NCI-H524 (cell line): Measurements from ENCODE around the gene NHSL1.
A peak's percentile ranks its signal among the peaks of the same experiment; 100 is the strongest.

ENCODE experiments used
- DNase-seq, 2 experiments: peaks; one replicate each; lab custom pipeline; 2025; lab: John Stamatoyannopoulos, UW

The NHSL1 gene, protein sequence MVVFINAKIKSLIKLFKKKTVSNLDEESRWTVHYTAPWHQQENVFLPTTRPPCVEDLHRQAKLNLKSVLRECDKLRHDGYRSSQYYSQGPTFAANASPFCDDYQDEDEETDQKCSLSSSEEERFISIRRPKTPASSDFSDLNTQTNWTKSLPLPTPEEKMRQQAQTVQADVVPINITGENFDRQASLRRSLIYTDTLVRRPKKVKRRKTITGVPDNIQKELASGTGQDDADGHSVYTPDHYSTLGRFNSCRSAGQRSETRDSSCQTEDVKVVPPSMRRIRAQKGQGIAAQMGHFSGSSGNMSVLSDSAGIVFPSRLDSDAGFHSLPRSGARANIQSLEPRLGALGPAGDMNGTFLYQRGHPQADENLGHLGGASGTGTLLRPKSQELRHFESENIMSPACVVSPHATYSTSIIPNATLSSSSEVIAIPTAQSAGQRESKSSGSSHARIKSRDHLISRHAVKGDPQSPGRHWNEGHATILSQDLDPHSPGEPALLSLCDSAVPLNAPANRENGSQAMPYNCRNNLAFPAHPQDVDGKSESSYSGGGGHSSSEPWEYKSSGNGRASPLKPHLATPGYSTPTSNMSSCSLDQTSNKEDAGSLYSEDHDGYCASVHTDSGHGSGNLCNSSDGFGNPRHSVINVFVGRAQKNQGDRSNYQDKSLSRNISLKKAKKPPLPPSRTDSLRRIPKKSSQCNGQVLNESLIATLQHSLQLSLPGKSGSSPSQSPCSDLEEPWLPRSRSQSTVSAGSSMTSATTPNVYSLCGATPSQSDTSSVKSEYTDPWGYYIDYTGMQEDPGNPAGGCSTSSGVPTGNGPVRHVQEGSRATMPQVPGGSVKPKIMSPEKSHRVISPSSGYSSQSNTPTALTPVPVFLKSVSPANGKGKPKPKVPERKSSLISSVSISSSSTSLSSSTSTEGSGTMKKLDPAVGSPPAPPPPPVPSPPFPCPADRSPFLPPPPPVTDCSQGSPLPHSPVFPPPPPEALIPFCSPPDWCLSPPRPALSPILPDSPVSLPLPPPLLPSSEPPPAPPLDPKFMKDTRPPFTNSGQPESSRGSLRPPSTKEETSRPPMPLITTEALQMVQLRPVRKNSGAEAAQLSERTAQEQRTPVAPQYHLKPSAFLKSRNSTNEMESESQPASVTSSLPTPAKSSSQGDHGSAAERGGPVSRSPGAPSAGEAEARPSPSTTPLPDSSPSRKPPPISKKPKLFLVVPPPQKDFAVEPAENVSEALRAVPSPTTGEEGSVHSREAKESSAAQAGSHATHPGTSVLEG (N-terminal part only)

DNA sequence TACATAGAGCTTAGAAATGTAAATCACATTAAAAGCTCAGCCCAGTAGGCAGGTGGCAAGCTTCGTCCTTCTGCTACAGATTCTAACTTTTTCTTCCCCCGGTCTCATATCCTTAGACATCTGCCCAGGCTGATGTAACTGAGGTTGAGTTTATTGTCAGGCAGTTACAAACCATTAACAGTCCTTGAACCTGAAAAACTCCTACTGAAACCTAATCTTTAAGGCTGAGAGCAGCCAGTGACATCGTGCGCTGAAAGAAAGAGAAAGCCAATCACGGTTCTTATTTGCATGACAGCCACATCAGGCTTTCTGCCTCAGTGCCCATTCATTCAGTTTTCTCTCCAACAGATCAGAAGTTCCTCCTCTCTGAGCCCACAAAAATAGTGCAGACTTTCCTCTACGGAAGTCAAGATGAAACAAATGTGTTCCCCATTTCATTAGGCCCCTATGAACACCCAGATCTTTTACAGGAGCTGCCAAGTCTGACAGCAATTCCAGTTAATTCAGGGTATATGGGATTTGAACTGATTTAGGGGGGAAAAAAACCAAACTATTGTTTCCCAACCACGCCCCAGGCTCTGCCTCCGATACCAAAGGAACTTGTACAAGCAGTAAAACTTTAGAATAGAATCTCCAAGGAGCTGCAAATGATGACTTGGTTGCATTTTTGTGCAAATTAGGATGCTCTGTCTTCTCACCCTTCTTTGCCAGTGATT is at the start of gene NHSL1:
Gene NHSL1 (minus strand): TSS at position 192 of the 716 bp plus-strand sequence. CDS start 204 bp downstream, outside the sequence.
- peak; percentile 90 to 96 for DNase-seq

DNA sequence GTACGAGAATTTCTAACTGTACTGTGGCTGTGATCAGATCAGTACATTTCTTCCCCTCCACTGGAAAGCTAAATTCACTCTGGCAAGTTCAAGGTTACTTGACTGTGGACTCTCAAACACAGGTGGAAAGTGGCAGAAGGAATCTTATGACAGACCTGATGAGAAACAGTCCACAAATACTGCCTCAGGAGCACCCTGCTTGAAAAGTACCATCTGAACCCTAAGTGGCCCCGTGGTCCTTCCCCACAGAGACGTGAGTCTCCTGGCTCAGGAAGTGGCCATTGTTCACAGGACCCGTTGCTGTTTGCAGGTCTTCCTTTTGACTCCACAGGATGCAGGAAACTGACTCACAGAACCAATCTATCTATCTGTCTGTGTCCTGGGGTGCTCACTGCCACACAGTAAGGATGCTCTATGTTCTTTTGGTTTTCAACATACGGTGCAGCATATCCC is 47.5 kb upstream of the NHSL1 start:
- no peak for DNase-seq

DNA sequence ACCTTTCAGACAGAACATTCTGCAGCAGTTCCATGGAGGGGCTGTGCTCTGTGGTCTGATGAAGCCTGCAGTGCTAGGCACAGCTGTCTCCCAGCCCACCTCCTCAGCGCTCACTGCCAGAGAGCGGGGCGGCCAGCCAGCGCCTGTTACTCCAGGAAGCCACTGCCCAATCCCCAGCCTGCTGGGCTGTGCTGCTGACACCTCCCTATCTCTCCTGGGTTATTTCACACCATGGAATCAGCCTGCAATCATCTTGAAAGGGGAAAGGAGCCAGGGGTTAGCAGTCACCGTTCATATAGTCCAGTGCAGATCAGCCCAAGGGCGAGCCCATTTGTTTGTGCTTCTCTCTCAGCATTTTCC is 46.3 kb upstream of the NHSL1 start:
- no peak for DNase-seq

DNA sequence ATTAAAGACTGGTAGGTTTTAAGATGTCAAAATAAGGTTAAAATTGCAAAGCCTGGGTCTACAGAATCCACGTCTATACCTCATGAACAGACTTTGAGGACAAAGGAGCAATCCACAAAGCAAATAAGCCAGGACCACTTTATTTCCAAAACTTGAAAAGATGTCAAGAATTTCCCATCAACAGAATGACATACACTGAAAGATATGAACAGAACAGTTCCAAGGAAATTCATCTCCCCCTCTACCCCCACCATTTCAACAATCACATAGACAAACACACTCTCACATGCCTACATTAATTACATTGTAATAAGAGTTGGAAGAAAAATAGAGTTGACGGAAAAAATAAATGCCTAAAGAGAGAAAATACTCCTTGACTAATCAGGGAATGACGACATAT is 45.2 kb upstream of the NHSL1 start:
- no peak for DNase-seq

DNA sequence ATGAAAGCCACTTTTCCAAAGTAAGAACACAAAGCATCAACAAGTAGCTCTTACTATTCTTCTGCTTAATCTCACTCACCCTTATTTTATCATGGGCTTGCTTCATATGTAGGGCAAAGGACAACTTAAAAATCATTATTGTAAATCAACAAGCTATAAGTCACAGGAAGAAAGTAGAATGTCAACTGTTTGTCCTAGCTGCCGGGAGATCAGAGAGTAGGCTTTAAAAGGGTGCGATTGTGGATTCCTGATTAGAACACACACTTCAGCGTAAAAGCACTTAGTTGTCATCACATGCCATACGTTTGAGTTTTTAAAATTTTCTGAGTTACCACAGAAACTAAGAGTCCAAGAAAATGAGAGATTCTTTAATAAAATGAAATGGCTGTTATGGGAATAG is 44.4 kb upstream of the NHSL1 start:
- no peak for DNase-seq

DNA sequence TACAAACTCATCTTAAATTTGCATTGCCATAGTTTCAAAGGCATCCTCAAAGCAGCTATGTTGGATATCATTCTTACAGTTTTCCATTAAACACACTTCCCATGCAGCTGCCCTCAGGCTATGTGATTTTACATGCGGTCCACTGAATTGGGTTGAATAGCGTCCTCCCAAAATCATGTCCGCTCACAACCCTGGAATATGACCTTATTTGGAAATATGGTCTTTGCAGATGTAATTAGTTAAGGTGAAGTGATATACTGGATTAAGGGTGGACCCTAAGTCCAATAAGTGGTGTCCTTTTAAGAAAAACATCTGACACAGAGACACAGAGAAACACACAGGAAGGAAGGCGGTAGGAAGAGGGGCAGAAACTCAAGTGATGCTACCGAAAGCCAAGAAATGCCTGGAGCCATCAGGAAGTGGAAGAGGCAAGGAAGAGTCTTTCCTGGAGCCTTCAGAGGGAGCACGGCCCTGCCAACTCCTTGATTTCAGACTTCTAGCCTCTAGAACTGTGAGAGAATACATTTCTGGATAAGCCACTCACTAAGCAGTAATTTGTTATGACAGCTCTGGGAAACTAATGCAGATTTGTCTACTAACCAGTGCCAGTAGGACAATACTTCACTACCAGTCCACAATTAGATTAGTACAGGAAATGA is 42.7 kb upstream of the NHSL1 start:
- DNase-seq = no peak

DNA sequence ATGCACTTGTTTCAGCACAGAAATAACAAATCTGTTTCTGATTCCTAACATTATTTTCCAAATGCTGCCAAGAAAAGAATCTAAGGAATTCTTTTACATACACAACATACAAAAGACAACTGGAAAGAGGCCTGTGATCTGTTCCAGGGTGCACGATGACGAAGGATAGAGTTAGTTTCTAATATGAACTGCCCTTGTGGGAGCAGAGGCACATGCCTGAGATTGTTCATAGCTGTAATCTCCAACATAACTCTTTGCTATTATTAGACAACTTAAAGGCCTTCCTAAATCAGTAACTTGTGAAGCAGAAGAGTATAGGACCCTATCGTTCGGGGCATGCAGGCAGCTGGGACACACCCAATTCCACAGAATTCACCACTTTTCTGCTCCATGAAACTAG is 41.2 kb upstream of the NHSL1 start:
- DNase-seq = no peak

DNA sequence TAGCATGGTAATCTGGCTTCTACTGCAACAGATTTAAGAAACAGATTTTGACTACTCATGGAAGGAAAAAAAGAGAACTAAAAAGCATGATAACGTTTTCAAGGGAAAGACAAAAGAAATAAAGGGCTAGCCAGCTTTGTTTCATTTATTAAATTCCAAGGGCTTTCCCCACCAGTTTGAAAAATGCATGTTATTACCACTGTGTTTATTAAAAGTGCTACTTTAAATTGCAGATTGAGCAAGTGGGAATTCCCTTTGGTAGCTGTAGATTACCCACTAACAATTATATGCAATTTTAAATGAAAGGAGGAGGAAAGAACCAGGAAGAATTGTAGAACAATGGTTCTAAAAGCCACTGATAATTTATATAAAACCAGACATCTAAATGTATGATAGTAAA is 40.6 kb upstream of the NHSL1 start:
- no peak for DNase-seq

DNA sequence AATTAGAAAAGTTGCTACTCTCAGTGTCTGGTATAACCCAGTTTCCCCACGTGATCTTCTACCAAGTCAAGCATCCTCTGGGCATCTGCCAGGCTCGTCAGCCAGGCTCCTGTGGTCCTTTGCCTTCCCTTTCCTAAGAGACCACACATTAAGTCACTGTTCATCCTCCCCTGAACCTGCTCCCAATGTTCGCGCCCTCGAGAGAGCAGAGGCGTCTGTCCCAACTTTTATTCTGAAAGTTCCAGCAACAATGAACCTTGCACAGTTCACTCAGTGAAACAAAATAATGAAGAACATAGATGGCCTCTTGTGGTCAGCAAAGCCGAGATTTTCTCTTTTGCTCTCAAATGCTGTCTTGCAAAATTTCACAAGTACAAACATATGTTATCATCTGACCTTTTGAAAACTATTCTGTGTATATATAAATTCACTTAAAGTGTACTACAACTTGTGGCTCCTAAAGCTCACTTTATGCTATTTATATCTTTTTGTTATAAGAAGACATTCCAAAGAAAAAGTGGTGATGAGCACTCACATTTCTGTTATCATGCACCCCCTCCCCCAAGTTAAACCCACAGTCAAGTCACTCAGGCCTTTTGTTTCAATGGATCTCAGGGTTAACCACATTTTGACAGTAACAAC is 39.2 kb upstream of the NHSL1 start:
- peak in 1 of 2 experiments; percentile 16 for DNase-seq

DNA sequence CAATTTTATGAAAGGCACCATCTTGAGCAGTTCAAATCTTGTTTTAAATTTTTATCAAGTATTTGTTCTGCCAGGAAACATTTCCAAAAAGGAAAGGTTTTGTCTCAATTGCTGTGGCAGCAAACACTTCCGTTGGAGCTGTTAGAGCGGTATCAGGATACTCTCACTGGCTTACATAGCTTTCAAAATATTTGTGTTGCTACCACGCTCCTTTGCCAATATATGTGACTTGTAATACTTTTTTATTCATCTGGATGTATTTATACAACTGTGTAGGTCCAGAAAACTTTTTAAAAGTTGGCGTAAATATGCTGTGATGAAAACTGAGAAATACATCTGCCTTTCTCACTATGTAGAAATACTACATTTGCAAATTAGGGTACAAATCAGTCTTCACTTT is 37.8 kb upstream of the NHSL1 start:
- DNase-seq = no peak

DNA sequence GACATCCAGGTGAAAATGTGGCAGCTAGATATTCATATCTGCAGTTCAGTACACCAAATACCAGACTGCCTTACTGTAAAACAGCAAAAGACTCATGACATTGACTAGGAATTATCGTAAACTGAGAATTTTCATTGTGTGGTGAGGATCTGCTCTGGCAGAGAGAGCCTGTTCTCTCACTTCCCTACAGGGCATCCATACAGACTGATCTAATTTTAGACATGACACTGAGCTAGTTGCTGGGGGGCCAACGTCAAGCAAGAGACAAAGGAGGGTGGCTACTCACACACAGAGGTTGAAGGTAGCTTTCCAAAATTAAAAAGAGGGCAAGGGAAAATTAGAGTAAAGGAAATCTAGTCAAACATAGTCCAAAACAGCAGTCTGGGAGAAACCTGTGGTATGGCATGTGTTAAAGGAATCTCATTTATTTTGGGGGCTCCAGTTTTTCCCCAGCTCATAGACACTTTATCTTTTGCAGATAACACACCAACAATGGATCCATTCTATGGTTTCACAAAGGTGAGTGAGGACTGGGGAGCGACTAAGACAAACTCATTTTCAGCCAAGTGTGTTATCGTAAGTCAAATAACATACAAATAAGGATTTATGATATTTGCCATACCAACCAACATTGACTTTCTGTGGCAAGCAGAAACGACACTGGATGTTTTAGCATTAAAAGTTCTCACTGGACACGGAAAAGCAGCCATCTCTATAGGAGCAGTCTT is 36.6 kb upstream of the NHSL1 start:
- DNase-seq = no peak

DNA sequence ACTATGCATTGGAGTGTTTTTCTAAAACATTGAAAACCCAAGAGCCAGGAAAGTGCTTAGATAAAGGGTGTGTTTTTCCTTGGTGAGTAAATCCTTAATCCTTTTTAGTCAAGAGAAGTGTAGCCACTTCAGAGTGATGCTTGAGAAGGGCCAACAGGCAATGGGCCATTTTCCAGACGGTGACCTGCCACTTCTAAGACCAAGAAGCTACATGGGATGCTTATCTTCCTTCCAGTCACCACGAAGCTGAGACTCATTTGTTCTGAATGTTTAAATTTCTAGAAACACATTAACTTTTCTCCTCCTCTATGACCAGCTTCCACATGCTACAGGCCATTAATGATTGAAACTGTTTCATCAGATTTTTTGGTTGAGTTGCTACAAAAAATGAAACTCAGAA is 34.4 kb upstream of the NHSL1 start:
- peak; percentile 84 to 89 for DNase-seq

DNA sequence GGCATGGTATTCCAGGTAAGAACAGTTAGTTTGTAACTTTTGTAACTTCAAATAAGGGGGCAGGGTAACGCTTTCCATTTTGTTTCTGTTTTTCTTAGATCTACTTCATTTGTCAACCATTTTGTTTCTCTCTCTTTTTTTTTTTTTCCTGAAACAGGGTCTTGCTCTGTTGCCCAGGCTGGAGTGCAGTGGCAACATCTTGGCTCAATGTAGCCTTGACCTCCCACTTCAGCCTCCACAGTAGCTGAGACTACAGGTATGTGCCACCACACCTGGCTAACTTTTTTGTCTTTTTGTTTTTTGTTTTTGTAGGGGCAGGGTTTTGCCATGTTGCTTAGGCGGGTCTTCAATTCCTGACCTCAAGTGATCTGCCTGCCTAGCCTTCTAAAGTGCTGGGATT is 32.1 kb upstream of the NHSL1 start:
- DNase-seq = no peak

DNA sequence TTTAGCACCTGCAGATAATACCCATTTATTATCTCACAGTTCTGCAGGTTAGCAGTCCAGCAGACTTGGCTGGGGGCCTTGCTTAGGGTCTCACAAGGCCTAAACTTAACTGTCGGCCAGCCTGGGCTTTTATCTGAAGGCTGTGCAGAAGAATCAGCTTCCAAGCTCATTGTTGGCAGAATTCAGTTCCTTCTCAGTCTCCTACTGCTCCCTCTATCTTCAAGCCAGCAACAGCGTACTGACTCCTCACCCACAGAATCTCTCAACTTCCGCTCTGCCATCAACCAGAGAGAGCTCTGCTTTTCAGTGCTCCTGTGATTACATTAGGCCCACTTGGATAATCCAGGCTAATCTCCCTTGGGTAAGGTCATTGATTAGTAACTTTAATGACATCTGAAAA is 30.2 kb upstream of the NHSL1 start:
- DNase-seq = no peak

DNA sequence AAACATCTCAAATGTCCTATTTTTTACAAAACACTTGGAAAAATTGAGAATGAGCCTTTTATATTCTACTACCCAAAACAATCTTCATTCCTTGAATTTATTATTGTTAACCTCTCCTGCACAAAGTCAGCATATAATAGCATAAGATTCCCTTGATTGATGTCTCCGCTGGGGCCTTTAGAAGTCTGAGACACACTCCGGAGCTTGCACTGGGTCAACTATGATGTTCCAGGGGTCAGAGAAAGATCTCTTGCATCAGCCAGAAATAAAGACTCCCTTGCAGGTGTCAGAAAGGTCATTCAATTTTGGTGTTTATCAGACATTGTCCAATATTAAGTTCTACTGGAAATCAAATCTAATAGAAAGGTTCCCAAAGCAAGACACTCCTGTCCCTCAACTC is 29.7 kb upstream of the NHSL1 start:
- no peak for DNase-seq

DNA sequence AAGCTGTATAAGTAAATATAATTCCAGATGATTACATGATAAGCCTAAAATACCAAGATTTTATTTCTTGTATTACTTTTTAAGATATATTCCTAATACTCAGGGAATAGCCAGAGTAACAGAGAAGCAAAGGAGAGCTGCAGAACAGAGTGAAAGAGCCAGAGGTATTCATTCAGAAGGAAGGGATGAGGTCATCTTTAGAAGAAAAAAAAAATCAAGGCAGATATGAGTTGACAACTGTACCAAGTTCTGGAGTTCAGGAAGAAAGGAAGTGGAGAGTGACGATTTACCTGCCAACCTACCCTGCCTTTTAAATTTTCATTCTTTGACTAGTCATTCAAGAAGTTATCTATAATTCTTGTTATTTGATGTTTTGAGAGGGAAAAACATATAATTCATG is 28.8 kb upstream of the NHSL1 start:
- no peak for DNase-seq

DNA sequence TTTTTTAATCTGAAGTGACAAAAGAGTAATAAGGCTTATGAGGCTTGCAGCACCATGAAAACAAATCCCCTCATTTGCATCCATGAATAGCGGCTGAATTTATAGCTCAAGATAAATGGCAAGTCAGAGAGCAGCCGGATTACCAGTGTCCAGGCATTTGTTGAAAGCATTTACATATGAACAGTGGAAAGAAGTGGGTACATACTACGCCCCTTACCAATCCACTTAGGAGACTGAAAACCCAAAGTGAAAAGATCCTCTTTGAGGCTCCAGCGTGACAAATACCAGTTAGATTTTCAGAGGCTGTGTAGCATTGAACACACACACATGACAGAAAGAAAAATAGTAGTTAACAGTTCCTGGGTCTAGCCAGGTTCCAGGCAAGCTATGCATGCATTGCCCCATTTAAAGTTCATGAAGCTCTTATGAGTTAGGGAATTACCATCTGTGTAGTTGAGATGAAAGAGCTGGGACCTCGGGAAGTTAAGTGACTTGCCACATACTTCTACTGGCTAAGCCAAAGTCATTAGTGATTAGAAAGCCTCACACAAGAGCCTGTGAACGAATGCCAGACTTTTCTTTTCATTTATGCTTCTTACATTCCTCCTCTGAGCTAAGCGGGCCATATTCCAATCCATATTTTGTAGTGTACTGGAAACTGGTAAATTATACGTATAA is 28.3 kb upstream of the NHSL1 start:
- no peak for DNase-seq

DNA sequence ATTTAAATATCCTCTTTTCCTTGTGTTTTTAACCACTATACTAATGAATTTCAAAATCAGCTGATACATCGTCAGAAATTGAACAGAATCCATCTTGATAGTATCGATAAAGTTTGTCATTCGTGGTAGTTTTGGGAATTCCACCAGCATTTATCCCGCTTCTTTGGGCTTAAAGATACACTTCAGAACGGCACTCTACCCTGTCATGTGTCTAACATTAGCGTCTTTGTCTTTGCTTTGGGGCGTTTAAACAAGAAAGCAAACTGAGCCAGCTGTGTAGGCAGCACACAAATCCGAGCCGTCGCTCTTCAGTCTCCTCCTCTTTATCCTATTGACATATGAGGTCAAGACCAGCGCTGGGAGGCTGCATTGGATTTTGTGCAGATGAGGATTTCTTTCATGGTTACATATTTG is 27.5 kb upstream of the NHSL1 start:
- peak in 1 of 2 experiments; percentile 19 for DNase-seq

DNA sequence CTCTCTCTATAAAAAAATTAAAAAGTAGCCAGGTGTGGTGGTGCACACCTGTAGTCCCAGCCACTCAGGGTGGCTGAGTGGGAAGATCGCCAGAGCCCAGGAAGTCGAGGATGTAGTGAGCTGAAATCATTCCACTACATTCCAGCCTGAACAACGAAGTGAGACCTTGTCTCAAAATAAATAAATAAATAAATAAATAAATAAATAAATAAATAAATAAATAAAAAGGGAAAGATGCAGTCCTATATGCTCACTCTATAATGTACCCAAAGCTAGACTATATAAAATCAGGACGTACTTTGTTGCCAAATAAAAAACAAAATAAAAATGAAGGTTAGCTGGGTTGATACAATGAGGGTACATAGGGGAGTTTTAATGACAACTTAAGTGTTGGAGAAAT is 26.1 kb upstream of the NHSL1 start:
- no peak for DNase-seq
